Stimulated activated CD4-positive, alpha-beta T cell treated with anti-CD3 and anti-CD28 coated beads, Interleukin-12 subunit alpha, Interleukin-12 subunit beta, amount 100 ng/mL, for 4 hours (primary cell): ENCODE data around the gene RSAD1.
"Not testable (repeated sequence)": the region's sequence is repeated elsewhere in the genome, so short reads cannot be mapped to it uniquely, and the experiment has no call there.

ENCODE experiments used
- DNase-seq: peaks from one replicate; pipeline ENCODE4 v3.0.0-alpha.2; 2020

Gene RSAD1

GRCh38 chr17:50473901-50474300, 4.8 kb upstream of the RSAD1 start:
- DNase-seq = no peak

GRCh38 chr17:50474523-50474922, 4.1 kb upstream of the RSAD1 start:
- no peak for DNase-seq

- no peak for DNase-seq
These were observed 3.3 kb upstream of the RSAD1 start for GRCh38 chr17:50475362-50475761.

GRCh38 chr17:50475775-50476544, 2.7 kb upstream of the RSAD1 start:
- not testable (repeated sequence) for DNase-seq

- no peak for DNase-seq
These were observed 1.9 kb upstream of the RSAD1 start for GRCh38 chr17:50476545-50477315.

GRCh38 chr17:50477976-50478375, 684 bp upstream of the RSAD1 start:
- DNase-seq = no peak

- DNase-seq = peak; percentile 60
These were observed 972 bp downstream of the RSAD1 start for GRCh38 chr17:50479522-50480141.

- no peak for DNase-seq
These were observed 1.6 kb downstream of the RSAD1 start for GRCh38 chr17:50480142-50480764.

GRCh38 chr17:50480854-50481490, 2.3 kb downstream of the RSAD1 start:
- no peak for DNase-seq

- DNase-seq = no peak
These were observed 3.0 kb downstream of the RSAD1 start for GRCh38 chr17:50481648-50482047.

GRCh38 chr17:50482110-50482509, 3.5 kb downstream of the RSAD1 start:
- DNase-seq = no peak

- peak; percentile 67 for DNase-seq
These were observed 3.9 kb downstream of the RSAD1 start for GRCh38 chr17:50482516-50482915.

GRCh38 chr17:50483266-50483665, 4.6 kb downstream of the RSAD1 start:
- no peak for DNase-seq

- no peak for DNase-seq
These were observed 5.9 kb downstream of the RSAD1 start for GRCh38 chr17:50484386-50485155.

- DNase-seq = no peak
These were observed 8.8 kb downstream of the RSAD1 start for GRCh38 chr17:50487213-50488096.

- DNase-seq = no peak
These were observed 10.2 kb downstream of the RSAD1 start for GRCh38 chr17:50488880-50489279.

GRCh38 chr17:50491505-50491904, 12.8 kb downstream of the RSAD1 start:
- DNase-seq = no peak

GRCh38 chr17:50492214-50492613, 13.6 kb downstream of the RSAD1 start:
- no peak for DNase-seq

- DNase-seq = no peak
These were observed 15.1 kb downstream of the RSAD1 start for GRCh38 chr17:50493744-50494143.

GRCh38 chr17:50495217-50495823, 16.7 kb downstream of the RSAD1 start:
- no peak for DNase-seq

GRCh38 chr17:50495918-50496317, 17.3 kb downstream of the RSAD1 start:
- DNase-seq = no peak
